ENCODE data around the gene DKC1. TPM values are rescaled to one million over a fixed set of nuclear protein-coding genes. Genes with fewer than 3 reads are reported as not detected.

DKC1 gene
- total and polyA plus RNA-seq, 8 donors, result 16.8 to 31.4 (median 25.0) TPM

DNA sequence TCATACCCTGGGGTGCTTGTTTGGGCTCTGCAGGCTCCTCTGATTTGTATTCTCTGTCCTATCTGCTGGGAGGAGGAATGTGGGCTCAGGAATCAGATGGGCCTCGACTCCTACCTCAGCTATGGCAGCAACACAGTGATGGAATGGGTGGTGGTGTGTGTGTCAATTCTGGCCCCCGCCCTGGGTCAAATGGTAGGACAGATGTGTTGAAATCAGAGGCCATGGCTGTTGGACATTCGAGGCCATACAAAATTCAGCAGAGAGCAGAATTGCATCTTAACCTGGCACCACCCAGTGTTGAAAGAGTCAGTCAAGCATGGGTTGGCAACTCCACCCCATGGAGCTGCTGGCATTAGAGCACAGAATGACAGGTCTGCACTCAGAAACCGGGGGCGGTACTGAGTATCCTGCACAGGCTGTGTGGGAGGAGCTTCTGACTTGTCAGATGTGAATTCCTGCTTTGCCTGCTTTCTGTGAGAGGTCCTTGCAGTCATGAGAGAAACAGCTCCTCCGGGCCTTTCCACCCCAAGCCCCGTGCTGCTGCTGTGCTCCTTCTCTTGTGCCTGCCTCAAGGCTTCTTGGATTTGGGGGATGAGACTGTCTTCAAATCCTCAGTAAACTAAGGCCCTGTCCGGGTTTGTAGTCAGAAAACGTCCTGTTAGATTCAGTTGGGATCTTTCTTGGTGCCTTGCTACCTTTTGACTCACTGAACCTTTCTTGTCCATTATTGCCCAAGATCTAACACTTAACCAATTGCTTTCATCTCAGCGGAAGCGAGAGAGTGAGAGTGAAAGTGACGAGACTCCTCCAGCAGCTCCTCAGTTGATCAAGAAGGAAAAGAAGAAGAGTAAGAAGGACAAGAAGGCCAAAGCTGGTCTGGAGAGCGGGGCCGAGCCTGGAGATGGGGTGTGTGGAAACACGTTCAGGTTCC is 13.0 kb downstream of the DKC1 start:
- 63 to 78% methylated on average over 15 of the region's 15 CpGs for WGBS, 2 donors
- H3K27me3 ChIP-seq, result no peaks in the 10 kb centered on the region
- H3K4me3 ChIP-seq, result no peak overlapping the region
- no peak overlapping the region for H3K27ac ChIP-seq
- H3K4me1 ChIP-seq, result no peaks in the 10 kb centered on the region
- DNase-seq, result peak in 2 of 6 donors; percentile 31 to 38
- no peak for FAIRE-seq
- TF ChIP-seq, protein P1, sequence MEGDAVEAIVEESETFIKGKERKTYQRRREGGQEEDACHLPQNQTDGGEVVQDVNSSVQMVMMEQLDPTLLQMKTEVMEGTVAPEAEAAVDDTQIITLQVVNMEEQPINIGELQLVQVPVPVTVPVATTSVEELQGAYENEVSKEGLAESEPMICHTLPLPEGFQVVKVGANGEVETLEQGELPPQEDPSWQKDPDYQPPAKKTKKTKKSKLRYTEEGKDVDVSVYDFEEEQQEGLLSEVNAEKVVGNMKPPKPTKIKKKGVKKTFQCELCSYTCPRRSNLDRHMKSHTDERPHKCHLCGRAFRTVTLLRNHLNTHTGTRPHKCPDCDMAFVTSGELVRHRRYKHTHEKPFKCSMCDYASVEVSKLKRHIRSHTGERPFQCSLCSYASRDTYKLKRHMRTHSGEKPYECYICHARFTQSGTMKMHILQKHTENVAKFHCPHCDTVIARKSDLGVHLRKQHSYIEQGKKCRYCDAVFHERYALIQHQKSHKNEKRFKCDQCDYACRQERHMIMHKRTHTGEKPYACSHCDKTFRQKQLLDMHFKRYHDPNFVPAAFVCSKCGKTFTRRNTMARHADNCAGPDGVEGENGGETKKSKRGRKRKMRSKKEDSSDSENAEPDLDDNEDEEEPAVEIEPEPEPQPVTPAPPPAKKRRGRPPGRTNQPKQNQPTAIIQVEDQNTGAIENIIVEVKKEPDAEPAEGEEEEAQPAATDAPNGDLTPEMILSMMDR (IDR thresholded peaks at IDR 0.05), result no peak
- H3K36me3 ChIP-seq, result peaks cover 0 to 5% (median 0%) of the 10 kb centered on the region in 3 donors
- peak in 3 of 4 donors; percentile 51 to 71 (median 66) for ATAC-seq
- H3K9me3 ChIP-seq, result no peaks in the 10 kb centered on the region
- intact Hi-C loops (cut with DNase I), result no loop called here

DNA sequence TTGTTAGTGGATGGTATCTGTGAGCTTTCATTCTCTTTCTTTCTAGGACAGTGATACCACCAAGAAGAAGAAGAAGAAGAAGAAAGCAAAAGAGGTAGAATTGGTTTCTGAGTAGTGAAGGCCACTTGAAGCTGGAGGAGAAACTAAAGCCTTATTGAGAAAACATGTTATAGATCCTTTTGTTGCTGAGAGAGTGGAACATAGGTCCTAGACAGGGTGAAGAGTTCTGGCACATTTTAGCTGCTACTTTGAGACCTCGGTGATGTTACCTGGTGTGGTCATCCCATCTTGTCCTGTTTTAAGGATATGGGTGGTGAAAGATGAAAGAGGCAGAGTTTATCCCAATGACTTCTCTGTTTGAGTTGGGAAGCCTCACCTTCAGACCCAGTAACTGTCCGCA is 14.1 kb downstream of the DKC1 start:
- no peaks in the 10 kb centered on the region for H3K4me1 ChIP-seq
- DNase-seq (no peak), FAIRE-seq (no peak), ATAC-seq (no peak)
- H3K27me3 ChIP-seq, result no peaks in the 10 kb centered on the region
- H3K9me3 ChIP-seq, result no peaks in the 10 kb centered on the region
- H3K27ac ChIP-seq, result no peak overlapping the region
- intact Hi-C loops (cut with DNase I), result no loop called here
- 82 to 94% methylated on average over 2 of the region's 2 CpGs for WGBS, 2 donors
- H3K4me3 ChIP-seq, result no peak overlapping the region
- peaks cover 0 to 5% (median 0%) of the 10 kb centered on the region in 3 donors for H3K36me3 ChIP-seq
- TF ChIP-seq, protein P1 (IDR thresholded peaks at IDR 0.05), result no peak

DNA sequence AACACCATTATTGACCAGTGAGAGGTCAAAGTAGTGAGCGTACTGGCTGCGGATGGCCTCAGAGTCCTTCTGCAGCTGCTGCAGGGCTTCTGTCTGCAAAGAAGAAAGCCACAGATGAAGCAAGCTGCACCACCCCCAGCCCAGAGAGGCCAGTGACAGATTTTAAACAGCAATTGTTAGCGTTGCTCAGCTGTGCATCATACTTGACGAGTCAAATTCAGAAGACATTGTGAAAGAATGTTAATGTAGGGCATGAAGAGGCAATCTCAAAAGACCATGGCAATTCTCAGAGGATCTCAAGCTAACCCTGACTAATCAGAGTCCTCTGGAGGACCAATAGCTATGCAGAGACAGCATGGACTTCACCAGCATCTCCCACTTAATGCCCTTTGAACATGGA is 16.6 kb downstream of the DKC1 start:
- TF ChIP-seq, protein P1 (IDR thresholded peaks at IDR 0.05), result no peak
- no peak for DNase-seq
- Histone ChIP-seq H3K4me1 (no peaks in the 10 kb centered on the region), H3K4me3 (no peak overlapping the region), H3K27ac (no peak overlapping the region), H3K27me3 (no peaks in the 10 kb centered on the region), H3K36me3 (peaks cover 0 to 5% (median 0%) of the 10 kb centered on the region in 3 donors), H3K9me3 (no peaks in the 10 kb centered on the region)
- no peak for FAIRE-seq
- ATAC-seq, result no peak
- intact Hi-C loops (cut with DNase I), result no loop called here
- WGBS, 2 donors, result 89 to 96% methylated on average over 4 of the region's 4 CpGs

DNA sequence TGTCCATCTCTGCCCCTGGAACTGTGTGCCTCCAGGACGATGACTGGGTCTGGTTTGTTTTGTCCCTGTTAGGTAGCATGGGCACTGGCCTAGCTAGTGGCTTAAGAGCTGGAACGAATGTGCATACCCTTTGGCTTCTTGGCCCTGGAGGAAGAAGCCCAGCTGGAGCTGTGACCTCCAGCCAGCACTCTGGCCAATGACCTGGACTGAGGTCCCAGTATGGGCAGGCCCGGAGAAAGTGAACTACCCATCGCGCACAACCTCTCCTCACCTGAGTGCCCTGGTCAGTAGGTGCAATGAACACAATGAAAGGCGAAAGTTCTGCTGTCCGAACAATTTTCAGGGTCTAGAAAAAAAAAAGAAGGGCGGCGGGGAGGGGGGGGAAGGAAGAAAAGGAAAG is 18.3 kb downstream of the DKC1 start:
- DNase-seq, result no peak
- 80 to 91% methylated on average over 9 of the region's 9 CpGs for WGBS, 2 donors
- TF ChIP-seq, protein P1 (IDR thresholded peaks at IDR 0.05), result no peak
- Histone ChIP-seq H3K4me3 (no peak overlapping the region), H3K9me3 (no peaks in the 10 kb centered on the region), H3K27me3 (no peaks in the 10 kb centered on the region), H3K4me1 (no peaks in the 10 kb centered on the region), H3K27ac (no peak overlapping the region), H3K36me3 (no peaks in the 10 kb centered on the region)
- no peak for ATAC-seq
- intact Hi-C loops (cut with DNase I), result no loop called here
- no peak for FAIRE-seq
